Ureter (tissue), 1 donor: ENCODE results near the gene TRMT11. TPM values are rescaled to one million over a fixed set of nuclear protein-coding genes. Genes with fewer than 3 reads are reported as not detected.
"Not testable (repeated sequence)": the region's sequence is repeated elsewhere in the genome, so short reads cannot be mapped to it uniquely, and the experiment has no call there.

Source experiments
- DNase-seq: peaks from one replicate; pipeline ENCODE4 v3.0.0-alpha.2; 2020; ENCODE audit warnings: low spot score
- total RNA-seq: library from RNA; stranded (reverse); gene quantifications from one replicate; pipeline ENCODE4 v1.2.4, GENCODE V29; 2023
- donor health status: DM: yes; HTN: yes; CAD: no.

Gene TRMT11
- total RNA-seq, 1 donor from 2014 or later, result 27.4 TPM

- DNase-seq, result peak; percentile 98
Observed at GRCh38 chr6:125956506-125957390, 29.6 kb upstream of the TRMT11 start, which contains the start of gene HINT3. TSS of gene HINT3 (plus strand) at chr6:125956770. CDS start at chr6:125956978, 208 bp downstream.

- no peak for DNase-seq
Observed at GRCh38 chr6:125957391-125957693, 29.0 kb upstream of the TRMT11 start.

GRCh38 chr6:125957845-125958244 is 28.5 kb upstream of the TRMT11 start:
- no peak for DNase-seq

DNA sequence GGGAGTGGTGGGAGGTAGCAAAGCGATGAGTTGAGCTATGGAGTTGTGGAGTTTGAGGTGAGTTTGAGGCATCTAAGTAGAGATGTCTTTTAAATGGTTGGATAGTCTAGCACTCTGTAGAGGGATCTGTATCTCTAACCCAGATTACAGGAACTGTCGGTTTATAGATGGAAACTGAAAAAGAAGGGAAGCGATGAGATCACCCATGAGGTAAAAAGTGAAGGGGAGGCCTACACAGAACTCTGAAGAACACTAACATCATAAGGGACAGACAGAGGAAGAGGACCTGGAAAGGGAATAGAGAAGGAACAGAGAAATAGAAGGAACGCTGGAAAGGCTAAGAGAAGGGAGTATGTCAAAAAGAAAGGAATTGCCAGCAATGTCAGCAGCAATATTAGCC is 27.3 kb upstream of the TRMT11 start:
- DNase-seq, result no peak

- no peak for DNase-seq
Observed at GRCh38 chr6:125961117-125961516, 25.2 kb upstream of the TRMT11 start.

DNA sequence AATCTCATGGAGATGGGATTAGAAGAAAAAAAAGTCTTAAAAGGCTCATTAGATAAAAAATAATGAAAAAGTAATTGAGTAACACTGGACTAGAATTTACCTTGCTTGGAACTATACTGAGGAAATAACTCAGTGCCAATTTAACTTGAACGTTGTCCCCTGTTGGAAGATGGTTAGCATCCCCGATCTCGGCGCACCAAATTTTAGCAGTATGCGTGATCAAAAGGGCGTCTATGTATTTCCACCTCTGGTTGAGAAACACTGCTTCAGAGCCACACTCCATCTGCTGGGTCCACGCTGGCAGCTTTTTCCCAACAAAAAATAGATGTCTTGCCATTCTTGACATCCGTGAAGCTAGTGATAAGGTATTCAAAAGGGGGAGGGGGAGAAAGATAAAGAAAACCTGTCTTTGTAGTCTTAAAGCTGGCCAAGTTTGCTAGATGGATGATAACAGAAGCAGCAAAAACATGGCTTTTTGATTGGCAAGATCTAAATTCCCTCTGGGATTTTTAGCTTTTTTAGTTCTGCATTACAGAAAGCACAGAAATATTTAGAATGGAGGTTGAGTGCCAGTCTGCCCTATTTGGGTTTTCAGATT is 23.3 kb upstream of the TRMT11 start:
- no peak for DNase-seq

GRCh38 chr6:125963817-125964216 is 22.5 kb upstream of the TRMT11 start:
- DNase-seq, result no peak

- no peak for DNase-seq
Observed at GRCh38 chr6:125966569-125966968, 19.8 kb upstream of the TRMT11 start.

DNA sequence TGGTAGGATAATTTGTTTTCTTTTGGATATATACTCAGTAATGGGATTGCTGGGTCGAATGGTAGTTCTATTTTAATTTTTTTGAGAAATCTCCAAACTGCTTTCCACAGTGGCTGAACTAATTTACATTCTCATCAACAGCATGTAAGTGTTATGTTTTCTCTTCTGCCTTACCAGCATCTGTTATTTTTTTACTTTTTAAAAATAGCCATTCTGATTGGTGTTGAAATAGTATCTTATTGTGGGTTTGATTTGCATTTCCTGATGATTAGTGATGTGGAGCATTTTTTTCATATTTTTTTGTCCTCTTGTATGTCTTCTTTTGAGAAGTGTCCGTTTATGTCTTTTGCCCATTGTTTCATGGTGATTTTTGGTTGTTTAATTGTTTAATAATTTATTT is 17.8 kb upstream of the TRMT11 start:
- no peak for DNase-seq

GRCh38 chr6:125970760-125971159 is 15.6 kb upstream of the TRMT11 start:
- no peak for DNase-seq

DNA sequence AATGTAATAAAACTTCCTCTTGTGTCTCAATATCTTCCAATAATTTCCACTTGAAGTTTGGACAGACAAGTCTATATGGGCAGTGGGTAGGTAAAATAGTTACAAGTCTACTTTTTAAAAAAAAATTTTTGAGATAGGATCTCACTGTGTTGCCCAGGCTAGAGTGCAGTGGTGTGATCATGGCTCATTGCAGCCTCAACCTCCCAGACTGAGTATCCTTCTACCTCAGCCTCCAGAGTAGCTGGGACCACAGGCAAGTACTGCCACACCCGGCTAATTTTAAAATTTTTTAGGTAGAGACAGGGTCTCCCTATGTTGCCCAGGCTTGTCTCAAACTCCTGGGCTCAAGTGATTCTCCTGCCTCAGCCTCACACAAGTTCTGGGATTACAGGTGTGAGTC is 13.9 kb upstream of the TRMT11 start:
- DNase-seq, result not testable (repeated sequence)

GRCh38 chr6:125974214-125974866 is 12.0 kb upstream of the TRMT11 start:
- DNase-seq, result no peak

GRCh38 chr6:125979101-125979500 is 7.2 kb upstream of the TRMT11 start:
- no peak for DNase-seq

DNA sequence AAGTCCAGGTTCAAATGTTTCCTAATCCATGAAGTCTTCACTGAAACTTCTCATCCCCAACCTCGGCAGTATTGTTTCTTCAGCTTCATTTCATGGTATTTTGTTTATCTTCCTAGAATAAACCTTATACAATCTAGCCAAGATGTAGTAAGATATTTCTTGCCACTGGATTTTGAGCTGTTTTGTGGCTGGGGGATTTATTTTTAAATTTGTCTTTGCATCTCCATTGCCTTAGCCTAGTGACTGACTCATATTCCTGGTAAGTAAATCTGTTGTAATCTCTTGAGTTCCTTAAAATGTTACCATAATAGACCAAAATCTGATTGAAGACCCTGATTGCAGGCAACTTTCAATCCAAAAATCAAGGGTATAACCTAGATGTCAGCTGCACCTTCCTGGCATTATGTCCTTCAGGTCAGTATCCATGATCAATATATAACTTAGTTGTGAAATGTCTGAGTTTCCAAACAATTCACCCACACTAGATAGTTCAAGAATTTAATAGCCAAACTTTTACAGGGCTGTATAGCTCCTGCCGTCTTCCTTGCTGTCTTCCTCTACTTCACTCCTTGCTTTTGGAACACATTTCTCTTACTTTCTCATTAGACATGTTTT is 4.7 kb upstream of the TRMT11 start:
- no peak for DNase-seq

- DNase-seq, result no peak
Observed at GRCh38 chr6:125983246-125983945, 2.9 kb upstream of the TRMT11 start.

GRCh38 chr6:125984311-125984710 is 2.0 kb upstream of the TRMT11 start:
- no peak for DNase-seq

- no peak for DNase-seq
Observed at GRCh38 chr6:125985522-125985921, 818 bp upstream of the TRMT11 start.

GRCh38 chr6:125985979-125986300 is 400 bp upstream of the TRMT11 start:
- DNase-seq, result no peak

GRCh38 chr6:125987026-125987617 is 782 bp downstream of the TRMT11 start:
- DNase-seq, result no peak

GRCh38 chr6:125988280-125988679 is 1.9 kb downstream of the TRMT11 start:
- DNase-seq, result no peak

DNA sequence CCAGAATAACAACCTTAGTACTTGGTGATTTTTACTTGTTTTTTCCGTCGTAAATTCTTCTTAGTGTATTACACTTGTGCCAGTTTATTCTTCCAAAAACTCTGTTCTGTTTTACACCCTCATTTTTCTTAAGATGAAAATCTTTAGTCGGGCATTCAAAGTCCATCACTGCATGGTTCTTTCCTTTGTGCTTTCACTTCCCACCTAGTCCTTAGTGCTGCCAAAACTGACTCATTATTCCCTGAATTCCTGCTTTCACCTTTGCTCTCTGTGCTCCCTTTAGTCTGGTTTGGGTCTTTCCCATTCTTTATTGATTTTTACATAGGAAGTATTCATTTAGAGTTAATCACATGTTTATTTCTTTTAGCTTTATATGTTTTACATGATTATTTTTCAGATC is 3.3 kb downstream of the TRMT11 start:
- no peak for DNase-seq

- DNase-seq, result no peak
Observed at GRCh38 chr6:125991653-125992052, 5.3 kb downstream of the TRMT11 start.
